ENCODE data around the gene PTCH1.

PTCH1 gene

GRCh38 chr9:95511952-95512708, 4.6 kb downstream of the PTCH1 start:
- no peak for DNase-seq

- DNase-seq, result no peak
Observed at GRCh38 chr9:95511616-95511931, 5.2 kb downstream of the PTCH1 start.

- peak; percentile 84 for DNase-seq
Observed at GRCh38 chr9:95510709-95511615, 5.8 kb downstream of the PTCH1 start.

GRCh38 chr9:95509851-95510708, 6.7 kb downstream of the PTCH1 start:
- peak; percentile 62 for DNase-seq

GRCh38 chr9:95508968-95509850, 7.6 kb downstream of the PTCH1 start:
- DNase-seq, result peak; percentile 94

GRCh38 chr9:95508242-95508967, 8.4 kb downstream of the PTCH1 start:
- DNase-seq, result peak; percentile 31

- peak; percentile 37 for DNase-seq
Observed at GRCh38 chr9:95507464-95508241, 9.1 kb downstream of the PTCH1 start.

GRCh38 chr9:95506678-95507463, 9.9 kb downstream of the PTCH1 start:
- DNase-seq, result peak; percentile 40

GRCh38 chr9:95506428-95506677, 10.4 kb downstream of the PTCH1 start:
- peak; percentile 40 for DNase-seq

- peak; percentile 55 for DNase-seq
Observed at GRCh38 chr9:95505717-95506427, 10.9 kb downstream of the PTCH1 start.

GRCh38 chr9:95505072-95505716, 11.6 kb downstream of the PTCH1 start:
- DNase-seq, result no peak

- peak; percentile 8 for DNase-seq
Observed at GRCh38 chr9:95504053-95504963, 12.5 kb downstream of the PTCH1 start.

GRCh38 chr9:95503369-95503768, 13.4 kb downstream of the PTCH1 start:
- no peak for DNase-seq

GRCh38 chr9:95502248-95502647, 14.5 kb downstream of the PTCH1 start:
- no peak for DNase-seq

GRCh38 chr9:95499847-95500246, 16.9 kb downstream of the PTCH1 start:
- no peak for DNase-seq

GRCh38 chr9:95499046-95499676, 17.6 kb downstream of the PTCH1 start:
- DNase-seq, result no peak

- DNase-seq, result no peak
Observed at GRCh38 chr9:95498641-95499040, 18.1 kb downstream of the PTCH1 start.

Data from NCI-H345 (cell line).